ENCODE results near the gene AZU1. TPM values are rescaled to one million over a fixed set of nuclear protein-coding genes. Genes with fewer than 3 reads are reported as not detected.

Gene AZU1
- total and polyA plus RNA-seq, 2 of the 8 experiments (the other 6 are each of a cell fraction or from before 2014, with no cell fraction given) = 0.80 to 1.3 TPM

DNA sequence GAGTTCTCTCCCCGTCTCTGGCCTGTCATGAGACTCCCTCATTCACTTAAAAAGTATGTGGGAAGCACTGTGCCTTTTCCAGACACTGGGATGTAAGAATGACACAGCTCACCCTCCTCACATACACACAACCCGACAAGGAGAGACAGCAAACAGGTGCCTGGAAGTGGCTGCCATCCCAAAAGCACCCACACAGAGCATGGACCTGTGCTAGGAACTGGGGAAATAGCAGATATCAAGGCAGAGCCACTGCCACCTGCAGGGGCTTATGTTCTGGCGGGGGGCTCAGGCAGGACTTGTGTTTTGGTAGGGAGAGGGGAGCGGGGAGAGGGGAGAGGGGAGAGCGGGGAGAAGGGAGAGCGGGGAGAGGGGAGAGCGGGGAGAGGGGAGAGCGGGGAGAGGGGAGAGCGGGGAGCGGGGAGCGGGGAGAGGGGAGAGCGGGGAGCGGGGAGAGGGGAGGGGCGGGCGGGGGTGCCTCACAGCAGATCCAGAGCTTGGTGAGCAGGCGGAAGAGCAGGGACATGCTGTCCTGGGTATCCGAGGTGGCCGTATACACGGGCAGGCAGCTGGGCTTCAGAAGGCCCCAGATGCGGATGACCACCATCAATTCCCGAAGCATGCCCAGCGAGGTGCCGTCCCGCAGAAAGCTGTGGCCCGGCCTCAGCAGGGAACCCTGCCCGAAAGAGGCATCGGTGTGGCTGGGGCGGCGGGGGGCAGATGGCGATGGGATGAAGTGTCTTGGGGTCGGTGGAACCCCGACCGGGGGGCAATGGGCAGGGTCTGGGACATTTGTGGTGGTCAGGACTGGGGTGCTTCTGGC, 44.0 kb downstream of the AZU1 start (continued):
- TF ChIP-seq KDM1A (IDR thresholded peaks at IDR 0.05; ENCODE audit: borderline replicate concordance, low read length) (peak; percentile 85), TAF7 (optimal IDR thresholded peaks at IDR 0.05; ENCODE audit: borderline replicate concordance, low read depth, low read length) (no peak), SP1 (IDR thresholded peaks at IDR 0.05; ENCODE audit: low read depth, low read length) (0 out of 2 replicates have a peak, but pooled peaks have one; percentile 17), CTBP2 (IDR thresholded peaks at IDR 0.05; ENCODE audit: borderline replicate concordance, insufficient read depth, insufficient read length, low read length) (no peak), POLR2A (IDR thresholded peaks at IDR 0.05; ENCODE audit: control extremely low read depth in 1 of 2, low read depth in 2 of 2, low read length in 2 of 2) (no peak), FOSL1 (IDR thresholded peaks at IDR 0.05; ENCODE audit: insufficient read depth, low read depth, low read length) (no peak), SIN3A (conservative IDR thresholded peaks at IDR 0.05 in 1 of 2, IDR thresholded peaks at IDR 0.05 in 1 of 2; ENCODE audit: low read depth in 1 of 2, low read length in 2 of 2) (0 out of 4 replicates have a peak, but pooled peaks of 1 of the 2 experiments have one; percentile 19), CTCF (IDR thresholded peaks at IDR 0.05; ENCODE audit: control extremely low read depth in 1 of 3, insufficient read depth in 1 of 3, low read depth in 1 of 3, low read length in 3 of 3) (peak in 1 of 3 experiments; percentile 5; a peak in 1 of 4 replicates), TEAD4 (IDR thresholded peaks at IDR 0.05; ENCODE audit: low read depth, low read length) (no peak), TAF1 (IDR thresholded peaks at IDR 0.05; ENCODE audit: low read depth, low read length) (no peak), JUND (IDR thresholded peaks at IDR 0.05; ENCODE audit: low read length) (no peak), EZH2 (IDR thresholded peaks at IDR 0.05; ENCODE audit: low read depth, low read length, severe bottlenecking) (no peak)
